Measurements from ENCODE around the gene ELMO2. TPM values are rescaled to one million over a fixed set of nuclear protein-coding genes. Genes with fewer than 3 reads are reported as not detected.
A peak's percentile ranks its signal among the peaks of the same experiment; 100 is the strongest.

ELMO2 gene
- total RNA-seq, 1 experiment from 2014 or later: 38.5 TPM

- CTCF ChIA-PET: interaction anchor here (2.1 kb wide), 1 partner anchor 8 kb away, joined by 5 read pairs; no protein-coding TSS in a partner anchor
- BruUV-seq (replicated peaks): no TSS peak
- Histone ChIP-seq H3K9me3 (ENCODE audit: low read depth, low read length, poor library complexity, severe bottlenecking) (no peaks in the 10 kb centered on the region), H3K27ac (ENCODE audit: low read depth, low read length, poor library complexity, severe bottlenecking) (no peak overlapping the region), H3K27me3 (replicated peaks; ENCODE audit: insufficient read depth, low read depth, low read length, poor library complexity) (no peaks in the 10 kb centered on the region), H3K36me3 (ENCODE audit: insufficient read depth, low read length, poor library complexity, severe bottlenecking) (peaks cover 11% of the 10 kb centered on the region), H3K4me3 (ENCODE audit: low read depth, low read length, poor library complexity, severe bottlenecking) (no peak overlapping the region), H3K4me1 (ENCODE audit: insufficient read depth, low read length, poor library complexity, severe bottlenecking) (no peaks in the 10 kb centered on the region)
- intact Hi-C loops (cut with micrococcal nuclease; ENCODE audit: unreplicated experiment): no loop called here
- POLR2A ChIA-PET (ENCODE audit: low non-redundant PET): no interaction called here
- TF ChIP-seq CTCF (conservative IDR thresholded peaks at IDR 0.05; ENCODE audit: low read depth, low read length) (no peak), EZH2 (IDR thresholded peaks at IDR 0.05; ENCODE audit: borderline replicate concordance, low read depth, low read length, poor library complexity, severe bottlenecking) (no peak)
- peak; percentile 24 for DNase-seq (ENCODE audit: low spot score)
These were observed 49.3 kb downstream of the ELMO2 start for GRCh38 chr20:46357030-46357514.

- no TSS peak for BruUV-seq (replicated peaks)
- intact Hi-C loops (cut with micrococcal nuclease; ENCODE audit: unreplicated experiment): no loop called here
- H3K27ac ChIP-seq (ENCODE audit: low read depth, low read length, poor library complexity, severe bottlenecking): no peak overlapping the region
- H3K4me1 ChIP-seq (ENCODE audit: insufficient read depth, low read length, poor library complexity, severe bottlenecking): no peaks in the 10 kb centered on the region
- DNase-seq (ENCODE audit: low spot score): no peak
- H3K4me3 ChIP-seq (ENCODE audit: low read depth, low read length, poor library complexity, severe bottlenecking): no peak overlapping the region
- H3K27me3 ChIP-seq (replicated peaks; ENCODE audit: insufficient read depth, low read depth, low read length, poor library complexity): no peaks in the 10 kb centered on the region
- no peaks in the 10 kb centered on the region for H3K9me3 ChIP-seq (ENCODE audit: low read depth, low read length, poor library complexity, severe bottlenecking)
- ChIA-PET POLR2A (ENCODE audit: low non-redundant PET) (no interaction called here), CTCF (no interaction called here)
- TF ChIP-seq CTCF (conservative IDR thresholded peaks at IDR 0.05; ENCODE audit: low read depth, low read length) (no peak), EZH2 (IDR thresholded peaks at IDR 0.05; ENCODE audit: borderline replicate concordance, low read depth, low read length, poor library complexity, severe bottlenecking) (no peak)
- H3K36me3 ChIP-seq (ENCODE audit: insufficient read depth, low read length, poor library complexity, severe bottlenecking): peaks cover 11% of the 10 kb centered on the region
These were observed 50.0 kb downstream of the ELMO2 start for GRCh38 chr20:46356195-46357029.

GRCh38 chr20:46355778-46356177, 50.6 kb downstream of the ELMO2 start:
- intact Hi-C loops (cut with micrococcal nuclease; ENCODE audit: unreplicated experiment): no loop called here
- no TSS peak for BruUV-seq (replicated peaks)
- ChIA-PET CTCF (no interaction called here), POLR2A (ENCODE audit: low non-redundant PET) (no interaction called here)
- Histone ChIP-seq H3K27me3 (replicated peaks; ENCODE audit: insufficient read depth, low read depth, low read length, poor library complexity) (no peaks in the 10 kb centered on the region), H3K4me1 (ENCODE audit: insufficient read depth, low read length, poor library complexity, severe bottlenecking) (peaks cover under 1% of the 10 kb centered on the region), H3K27ac (ENCODE audit: low read depth, low read length, poor library complexity, severe bottlenecking) (no peak overlapping the region), H3K9me3 (ENCODE audit: low read depth, low read length, poor library complexity, severe bottlenecking) (no peaks in the 10 kb centered on the region), H3K36me3 (ENCODE audit: insufficient read depth, low read length, poor library complexity, severe bottlenecking) (peaks cover 16% of the 10 kb centered on the region), H3K4me3 (ENCODE audit: low read depth, low read length, poor library complexity, severe bottlenecking) (no peak overlapping the region)
- no peak for DNase-seq (ENCODE audit: low spot score)
- TF ChIP-seq EZH2 (IDR thresholded peaks at IDR 0.05; ENCODE audit: borderline replicate concordance, low read depth, low read length, poor library complexity, severe bottlenecking) (no peak), CTCF (conservative IDR thresholded peaks at IDR 0.05; ENCODE audit: low read depth, low read length) (no peak)

All from A673 (cell line).